Cardiac fibroblast (primary cell): ENCODE measurements around the gene TBC1D2.

Experiments
- DNase-seq, 2 donors: peaks; one replicate each; pipeline versions ENCODE4 v3.0.0 to v3.0.0-alpha.2; 2010; ENCODE audit warnings: low read depth in 2 of 2
- H3K4me3 ChIP-seq, 2 donors: replicated peaks in 1 of 2; 1 replicate in 1 of 2; 2 replicates in 1 of 2; pipeline ENCODE4 v1.5.1; 2011; ENCODE audit warnings: low read depth in 2 of 2, low read length in 2 of 2, mild to moderate bottlenecking in 2 of 2, moderate library complexity in 1 of 2
- TF ChIP-seq, protein P1 (sequence below): IDR thresholded peaks from one replicate; pipeline ENCODE4 v1.5.1; 2011; ENCODE audit warnings: low read depth, mild to moderate bottlenecking, low read length, inconsistent platforms

TBC1D2 gene

DNA sequence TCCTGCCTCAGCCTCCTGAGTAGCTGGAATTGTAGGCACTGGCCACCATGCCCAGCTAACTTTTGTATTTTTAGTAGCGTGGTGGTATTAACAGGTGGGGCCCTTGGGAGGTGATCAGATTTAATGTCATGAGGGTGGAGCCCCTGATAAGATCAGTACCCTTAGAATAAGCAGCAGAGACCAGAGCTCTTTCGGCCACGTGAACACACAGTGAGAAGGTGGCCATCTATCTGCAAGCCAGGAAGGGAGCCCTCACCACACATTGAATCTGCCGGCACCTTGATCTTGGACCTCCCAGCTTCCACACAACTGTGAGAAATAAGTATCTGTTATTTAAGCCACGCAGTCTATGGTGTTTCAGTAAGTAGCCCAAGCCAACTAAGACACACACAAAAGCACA lies 22.5 kb downstream of the TBC1D2 start:
- no peak for DNase-seq
- no peak overlapping the region for H3K4me3 ChIP-seq
- TF ChIP-seq, protein P1, sequence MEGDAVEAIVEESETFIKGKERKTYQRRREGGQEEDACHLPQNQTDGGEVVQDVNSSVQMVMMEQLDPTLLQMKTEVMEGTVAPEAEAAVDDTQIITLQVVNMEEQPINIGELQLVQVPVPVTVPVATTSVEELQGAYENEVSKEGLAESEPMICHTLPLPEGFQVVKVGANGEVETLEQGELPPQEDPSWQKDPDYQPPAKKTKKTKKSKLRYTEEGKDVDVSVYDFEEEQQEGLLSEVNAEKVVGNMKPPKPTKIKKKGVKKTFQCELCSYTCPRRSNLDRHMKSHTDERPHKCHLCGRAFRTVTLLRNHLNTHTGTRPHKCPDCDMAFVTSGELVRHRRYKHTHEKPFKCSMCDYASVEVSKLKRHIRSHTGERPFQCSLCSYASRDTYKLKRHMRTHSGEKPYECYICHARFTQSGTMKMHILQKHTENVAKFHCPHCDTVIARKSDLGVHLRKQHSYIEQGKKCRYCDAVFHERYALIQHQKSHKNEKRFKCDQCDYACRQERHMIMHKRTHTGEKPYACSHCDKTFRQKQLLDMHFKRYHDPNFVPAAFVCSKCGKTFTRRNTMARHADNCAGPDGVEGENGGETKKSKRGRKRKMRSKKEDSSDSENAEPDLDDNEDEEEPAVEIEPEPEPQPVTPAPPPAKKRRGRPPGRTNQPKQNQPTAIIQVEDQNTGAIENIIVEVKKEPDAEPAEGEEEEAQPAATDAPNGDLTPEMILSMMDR, result no peak

DNA sequence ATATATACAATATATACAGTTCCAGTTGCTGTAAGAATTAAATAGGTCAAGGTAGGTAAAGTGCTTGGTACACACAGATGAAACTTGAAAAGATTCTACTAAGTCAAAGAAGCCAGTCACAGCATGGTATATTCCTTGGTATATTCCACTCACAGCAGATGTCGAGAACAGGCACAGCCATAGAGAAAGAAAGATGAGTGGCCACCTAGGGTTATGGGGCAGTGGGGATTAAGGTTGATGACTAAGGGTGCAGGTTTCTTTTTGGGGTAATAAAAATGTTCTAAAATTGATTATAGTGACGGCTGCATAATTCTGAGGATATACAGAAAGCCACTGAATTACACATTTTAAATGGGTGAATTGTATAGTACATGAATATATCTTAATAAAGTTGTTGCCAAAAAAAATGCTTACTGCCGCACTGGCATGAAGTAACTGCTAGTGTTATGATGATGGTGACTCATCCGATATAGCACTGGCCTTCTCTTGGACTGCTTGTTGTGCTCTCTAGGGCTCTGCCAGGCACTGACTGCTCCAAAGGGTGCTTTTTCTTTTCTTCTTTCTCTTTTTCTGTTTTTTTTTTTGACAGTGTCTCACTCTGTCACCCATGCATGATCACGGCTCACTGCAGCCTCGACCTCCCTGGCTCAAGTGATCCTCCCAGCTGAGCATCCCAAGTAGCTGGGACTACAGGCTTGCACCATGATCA lies 23.5 kb downstream of the TBC1D2 start:
- peak; percentile 88 to 91 for DNase-seq
- H3K4me3 ChIP-seq, result no peak overlapping the region
- TF ChIP-seq, protein P1, result no peak

DNA sequence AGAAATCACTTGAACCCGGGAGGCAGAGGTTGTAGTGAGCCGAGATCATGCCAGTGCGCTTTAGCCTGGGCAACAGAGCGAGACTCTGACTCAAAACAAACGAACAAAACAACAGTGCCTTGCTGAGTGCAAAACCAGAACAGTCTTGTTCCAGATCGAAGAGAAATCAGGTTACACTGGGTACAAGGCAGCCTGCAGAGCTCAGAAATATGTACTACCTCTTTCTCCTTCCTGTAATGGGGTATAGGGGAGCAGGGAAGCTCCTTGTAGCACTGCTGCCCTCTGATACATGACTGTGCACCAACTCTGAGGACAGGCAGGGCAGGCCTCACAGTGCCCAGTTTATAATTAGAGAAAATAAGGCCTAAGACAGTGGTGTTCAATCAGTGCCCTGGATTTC lies 24.7 kb downstream of the TBC1D2 start:
- TF ChIP-seq, protein P1, result no peak
- no peak overlapping the region for H3K4me3 ChIP-seq
- DNase-seq, result no peak

DNA sequence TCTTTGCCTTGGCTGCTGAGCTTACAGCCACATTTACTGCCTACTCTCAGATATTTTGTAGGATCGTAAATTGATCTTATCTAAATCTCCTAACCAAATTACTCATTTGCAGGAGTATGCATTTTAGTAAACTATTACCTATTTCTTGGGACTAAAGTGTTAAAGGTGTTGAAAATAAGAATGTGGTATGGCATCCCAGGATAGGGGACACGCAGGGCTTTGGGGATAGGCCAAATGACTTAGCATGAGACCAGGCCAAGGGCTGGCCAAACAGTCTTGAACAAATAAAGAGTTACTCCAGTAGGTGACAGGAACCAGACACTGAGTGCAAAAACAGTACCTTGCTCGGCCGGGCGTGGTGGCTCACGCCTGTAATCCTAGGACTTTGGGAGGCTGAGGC lies 25.1 kb downstream of the TBC1D2 start:
- no peak overlapping the region for H3K4me3 ChIP-seq
- TF ChIP-seq, protein P1, result no peak
- DNase-seq, result no peak

DNA sequence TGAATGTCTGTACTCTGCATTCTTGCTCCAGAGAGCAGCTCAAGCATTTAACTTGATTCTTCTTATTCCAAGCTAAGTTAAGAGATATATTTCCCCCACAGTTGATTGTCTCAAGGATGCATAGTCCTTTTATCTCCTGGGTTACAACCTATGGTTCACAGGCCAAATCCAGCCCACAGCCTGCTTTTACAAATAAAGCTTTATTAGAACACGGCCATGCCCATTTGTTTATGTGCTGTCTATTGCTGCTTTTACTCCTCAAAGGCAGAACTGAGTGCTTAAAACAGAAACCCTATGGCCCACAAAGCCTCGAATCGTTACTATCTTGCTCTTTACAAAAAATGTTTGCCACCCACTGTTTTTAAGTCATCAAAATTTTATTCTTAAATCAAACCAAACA lies 25.8 kb downstream of the TBC1D2 start:
- no peak for DNase-seq
- H3K4me3 ChIP-seq, result no peak overlapping the region
- TF ChIP-seq, protein P1, result no peak

DNA sequence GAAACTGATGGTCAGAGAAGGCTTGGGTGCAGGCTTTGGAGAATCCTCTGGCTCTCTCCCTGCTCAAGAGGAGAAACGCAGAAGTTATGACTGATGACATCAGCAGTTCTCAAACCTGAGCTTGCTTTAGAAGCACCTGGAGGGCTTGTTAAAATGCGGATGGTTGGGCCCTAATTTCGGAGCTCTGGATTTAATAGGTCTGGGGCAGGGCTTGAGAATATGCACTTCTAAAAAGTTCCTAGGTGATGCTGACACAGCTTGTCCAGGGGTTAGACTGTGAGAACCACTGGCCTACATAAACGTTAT lies 26.4 kb downstream of the TBC1D2 start:
- no peak overlapping the region for H3K4me3 ChIP-seq
- TF ChIP-seq, protein P1, result no peak
- DNase-seq, result no peak
